EH (cell line): Measurements from ENCODE around the gene STAB1.
"Not testable (repeated sequence)": the region's sequence is repeated elsewhere in the genome, so short reads cannot be mapped to it uniquely, and the experiment has no call there.

Experiments
- DNase-seq: peaks from one replicate; pipeline ENCODE4 v3.0.0-alpha.2; 2015; ENCODE audit warnings: low read depth

The STAB1 gene

GRCh38 chr3:52524752-52525679 lies 29.9 kb downstream of the STAB1 start:
- DNase-seq = no peak

DNA sequence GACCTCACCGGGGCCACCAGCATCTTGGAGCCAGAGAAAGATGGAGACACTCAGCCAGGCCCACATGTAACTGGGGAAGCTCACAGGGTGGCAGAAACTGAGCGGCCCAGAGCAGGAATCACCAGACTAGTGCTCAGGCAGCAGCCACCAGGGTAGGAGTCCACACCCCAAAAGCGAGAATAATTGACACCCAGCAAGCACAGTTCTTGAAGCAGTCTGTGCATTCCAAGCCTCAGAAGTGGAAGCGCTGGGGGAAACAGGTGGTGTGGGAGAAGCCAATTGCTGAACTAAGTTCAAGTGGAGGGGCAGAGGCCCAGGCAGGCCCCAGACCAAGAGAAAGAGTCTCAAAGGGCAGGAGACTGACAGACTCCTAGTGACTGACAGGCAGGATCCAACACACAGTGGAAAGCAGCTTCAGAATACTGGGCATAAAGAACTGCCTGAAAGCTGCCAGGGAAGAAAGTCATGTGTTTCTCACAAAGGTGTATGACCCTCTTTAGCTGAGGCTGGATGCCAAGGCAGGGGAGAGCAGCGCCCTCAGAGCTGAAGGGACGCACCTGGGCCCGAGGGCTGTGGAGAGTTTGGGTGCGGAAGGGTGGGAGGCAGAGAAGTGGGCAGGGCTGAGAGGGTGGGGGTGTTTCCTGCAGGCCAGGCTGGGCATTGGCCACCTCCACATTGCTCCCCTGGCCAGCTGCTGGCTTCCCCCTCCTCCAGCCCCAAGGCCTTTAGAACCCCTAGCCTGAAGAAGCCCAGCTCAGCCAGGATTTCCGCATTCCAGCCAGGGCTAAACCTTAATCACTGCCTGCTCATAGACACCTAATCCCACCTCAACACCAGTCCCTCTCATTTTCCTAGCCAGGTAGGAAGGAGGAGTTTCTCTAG lies 30.8 kb downstream of the STAB1 start:
- no peak for DNase-seq

- DNase-seq = not testable (repeated sequence)
Measured at GRCh38 chr3:52526671-52527038, 31.5 kb downstream of the STAB1 start.

DNA sequence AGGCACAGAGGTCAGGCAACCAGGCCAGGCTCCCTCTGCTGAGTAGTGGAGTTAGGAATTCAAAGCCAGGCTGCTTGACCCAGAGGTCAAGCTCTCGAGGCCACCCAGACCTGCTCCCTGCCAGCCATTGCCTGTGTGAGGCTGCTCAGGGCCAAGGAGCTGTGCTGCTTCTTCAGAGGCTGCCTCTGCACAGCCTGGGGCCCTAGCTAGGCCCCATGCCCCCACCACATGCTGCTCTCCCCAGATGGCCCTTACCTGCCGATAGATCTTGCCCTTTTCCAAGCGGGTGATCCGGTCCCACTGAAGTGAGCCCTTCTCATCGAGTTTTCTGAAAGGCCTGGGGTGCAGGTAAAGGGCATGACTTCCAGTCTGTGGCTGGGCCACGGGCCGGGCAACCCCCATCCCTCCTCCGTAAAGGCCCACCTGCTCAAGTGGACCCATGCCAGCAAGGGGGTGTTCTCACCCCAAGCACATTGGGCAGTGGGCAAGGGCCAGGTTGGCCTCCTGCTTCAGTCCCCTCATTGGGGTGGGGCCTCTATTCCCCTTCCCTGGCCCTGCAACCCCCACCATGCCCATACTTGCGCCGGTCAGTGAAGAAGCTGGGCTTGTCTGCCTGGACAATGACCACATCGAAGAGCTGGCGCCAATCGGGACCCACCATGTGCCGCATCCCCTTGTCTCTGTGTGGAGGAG lies 32.0 kb downstream of the STAB1 start:
- DNase-seq = no peak

DNA sequence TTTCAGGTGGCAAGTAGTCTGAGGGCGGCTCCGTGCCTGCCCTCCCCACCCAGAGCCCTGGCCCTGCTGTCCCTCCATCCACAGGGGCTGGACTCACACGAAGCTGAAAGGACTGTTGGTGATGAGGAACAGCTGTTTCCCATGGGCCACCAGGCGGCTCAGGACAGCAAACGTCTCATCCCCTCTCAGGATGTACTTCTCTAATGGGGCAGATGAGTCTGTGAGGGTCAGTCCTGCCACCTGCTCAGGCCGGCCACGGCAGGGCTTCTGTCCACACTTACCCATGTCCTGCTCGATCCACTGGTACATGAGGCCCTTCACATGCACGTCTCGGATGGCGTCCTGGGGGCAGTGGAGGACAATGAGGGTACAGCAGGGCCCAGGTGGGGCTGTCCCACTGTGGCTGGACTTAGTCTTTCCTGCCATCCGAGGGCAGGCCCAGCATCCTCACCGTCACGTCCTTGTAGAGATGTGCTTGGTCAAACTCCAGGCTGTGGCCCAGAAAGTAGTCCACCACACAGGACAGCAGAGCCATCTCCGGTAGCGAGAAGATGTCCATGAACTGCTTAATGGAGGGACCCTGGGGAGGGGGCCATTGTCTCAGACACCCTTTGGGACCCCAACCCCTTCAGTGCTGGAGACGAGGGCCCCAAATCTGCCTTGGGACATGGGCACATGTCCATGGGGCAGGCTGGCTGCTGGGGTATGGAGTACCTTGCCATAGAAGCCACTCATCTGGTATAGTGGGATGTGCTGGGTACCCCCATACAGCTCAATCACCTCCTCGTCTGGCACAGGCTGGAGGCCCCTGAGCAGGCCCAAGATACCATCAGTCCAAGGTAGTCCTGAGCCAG lies 32.8 kb downstream of the STAB1 start:
- DNase-seq = no peak

GRCh38 chr3:52528586-52529375 lies 33.6 kb downstream of the STAB1 start:
- no peak for DNase-seq

GRCh38 chr3:52529376-52530333 lies 34.5 kb downstream of the STAB1 start:
- peak; percentile 46 for DNase-seq

GRCh38 chr3:52530918-52531826 lies 36.0 kb downstream of the STAB1 start:
- no peak for DNase-seq

DNA sequence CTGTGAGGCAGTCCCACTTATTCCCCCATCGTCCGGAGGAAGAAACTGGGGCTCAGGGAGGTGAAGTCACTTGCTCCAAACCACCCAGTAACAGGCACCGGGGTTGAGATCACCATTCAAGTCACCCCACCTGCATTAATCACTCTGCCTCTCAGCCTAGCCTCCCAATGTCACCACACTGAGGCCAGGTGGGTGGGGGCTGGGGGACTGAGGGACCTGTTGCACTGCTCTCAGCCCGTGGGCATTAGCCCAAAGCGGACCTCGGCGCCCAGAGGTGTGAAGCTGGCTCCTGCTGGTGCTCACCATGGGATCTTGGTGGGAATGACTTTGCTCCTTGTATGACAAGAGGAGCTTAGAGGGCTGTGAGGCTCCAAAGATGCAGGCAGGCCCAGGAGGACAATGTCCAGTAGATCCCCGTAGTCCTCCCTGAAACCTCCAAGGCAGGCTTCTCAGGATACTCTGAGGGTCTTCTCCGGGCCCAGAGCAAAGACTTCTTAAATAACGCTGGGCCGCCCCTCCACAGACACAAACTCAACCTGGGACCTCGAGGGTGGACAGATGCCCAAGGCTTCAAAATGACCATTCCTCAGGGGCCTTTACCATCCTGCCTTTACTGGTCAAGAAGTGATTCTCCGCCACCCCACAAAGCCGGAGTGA lies 36.9 kb downstream of the STAB1 start:
- DNase-seq = peak; percentile 6

DNA sequence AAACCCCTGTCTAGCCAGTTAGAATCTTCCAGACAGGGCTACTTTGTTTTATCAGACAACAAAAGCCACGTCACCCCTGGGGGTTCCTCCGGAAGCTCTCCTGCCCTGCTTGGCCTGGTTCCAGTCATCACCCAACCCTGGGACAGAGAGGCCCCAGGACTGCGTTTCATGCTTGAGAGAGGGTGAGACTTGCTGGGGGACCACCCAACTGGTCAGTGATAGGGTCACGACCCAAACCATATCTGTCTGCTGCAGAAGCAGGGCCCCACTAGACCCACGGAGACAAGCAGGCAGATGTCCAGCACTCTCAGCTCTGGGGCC lies 37.3 kb downstream of the STAB1 start:
- peak; percentile 70 for DNase-seq

GRCh38 chr3:52532838-52533622 lies 37.9 kb downstream of the STAB1 start:
- peak; percentile 34 for DNase-seq

DNA sequence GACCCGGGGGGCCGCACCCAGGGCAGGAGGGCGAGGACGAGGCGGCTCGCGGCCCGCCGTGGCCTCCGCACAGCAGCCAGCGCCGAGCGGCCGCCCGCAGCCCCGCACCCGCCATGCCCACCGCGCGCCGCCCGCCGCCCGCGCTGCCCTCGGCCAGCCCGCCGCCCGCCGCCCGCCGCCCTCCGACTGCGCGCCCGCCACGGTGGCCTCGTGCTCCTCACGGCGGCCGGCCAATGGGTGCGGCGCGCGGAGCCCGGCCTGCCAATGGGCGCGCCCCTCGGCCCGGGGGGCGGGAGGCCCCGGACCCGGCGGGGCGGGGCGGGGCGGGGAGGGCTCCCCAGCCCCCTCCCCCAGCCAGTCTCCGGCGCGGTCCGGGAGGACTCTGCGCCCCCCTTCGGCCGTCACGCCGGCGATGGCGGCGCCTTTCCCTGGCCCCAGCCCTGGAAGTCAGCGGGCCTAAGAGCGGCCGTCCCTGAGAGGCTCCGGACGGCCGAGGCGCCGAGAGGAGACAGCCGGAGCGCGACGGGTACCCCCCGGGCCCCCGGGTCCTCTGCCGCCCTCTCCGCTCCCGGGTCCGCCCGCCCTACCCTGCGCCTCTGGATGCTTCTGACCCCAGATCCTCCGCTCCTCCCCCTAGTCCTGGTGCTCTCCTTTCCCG lies 38.6 kb downstream of the STAB1 start, which contains the start of gene NT5DC2:
NT5DC2 (minus strand) TSS at position 235 of the 658 bp plus-strand sequence; CDS start at position 115, 120 bp downstream.
- DNase-seq = peak; percentile 82

DNA sequence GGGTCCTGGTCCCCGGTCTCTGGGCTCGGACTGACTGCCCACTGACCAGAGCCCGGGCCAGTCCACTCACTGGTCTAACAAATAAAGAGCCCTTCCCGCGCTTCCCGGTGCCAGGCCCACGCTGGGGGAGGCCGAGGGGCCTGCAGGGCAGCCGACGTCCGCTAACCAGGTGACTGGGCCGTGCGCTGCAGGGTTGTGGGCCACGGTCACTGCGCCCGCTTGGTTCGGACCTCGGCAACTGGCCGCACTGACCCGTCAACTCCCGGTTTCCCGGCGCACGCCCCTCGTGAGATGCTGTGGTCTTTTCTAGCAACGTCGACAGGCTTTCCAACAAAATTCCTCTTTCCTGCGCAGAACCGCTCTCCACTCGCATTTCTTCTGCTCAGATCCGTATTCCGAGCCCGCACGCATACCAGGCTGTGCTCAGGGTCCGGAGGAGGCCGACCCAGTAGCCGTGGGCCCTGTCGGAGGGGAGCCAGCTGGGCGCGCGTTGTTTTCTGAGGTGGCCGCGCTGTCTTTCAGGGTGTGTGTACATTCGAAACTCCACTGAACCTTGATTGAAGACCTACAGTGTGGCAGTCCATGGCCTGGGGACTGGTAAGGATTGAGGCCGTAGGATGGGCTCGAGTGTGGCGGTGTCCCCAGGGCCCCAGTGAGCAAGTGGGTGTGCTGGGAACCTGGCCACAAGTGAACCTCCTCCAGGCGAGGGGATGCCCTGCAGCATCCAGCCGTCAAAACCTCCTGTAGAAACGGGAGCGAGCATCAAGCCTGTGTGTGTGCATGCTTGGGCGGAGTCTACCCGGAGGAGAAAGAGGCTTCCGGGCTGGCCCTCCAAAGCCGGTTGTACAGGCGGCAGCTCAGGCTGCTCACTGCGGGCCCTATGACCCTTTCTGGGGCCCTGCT lies 39.4 kb downstream of the STAB1 start:
- DNase-seq = peak; percentile 70

DNA sequence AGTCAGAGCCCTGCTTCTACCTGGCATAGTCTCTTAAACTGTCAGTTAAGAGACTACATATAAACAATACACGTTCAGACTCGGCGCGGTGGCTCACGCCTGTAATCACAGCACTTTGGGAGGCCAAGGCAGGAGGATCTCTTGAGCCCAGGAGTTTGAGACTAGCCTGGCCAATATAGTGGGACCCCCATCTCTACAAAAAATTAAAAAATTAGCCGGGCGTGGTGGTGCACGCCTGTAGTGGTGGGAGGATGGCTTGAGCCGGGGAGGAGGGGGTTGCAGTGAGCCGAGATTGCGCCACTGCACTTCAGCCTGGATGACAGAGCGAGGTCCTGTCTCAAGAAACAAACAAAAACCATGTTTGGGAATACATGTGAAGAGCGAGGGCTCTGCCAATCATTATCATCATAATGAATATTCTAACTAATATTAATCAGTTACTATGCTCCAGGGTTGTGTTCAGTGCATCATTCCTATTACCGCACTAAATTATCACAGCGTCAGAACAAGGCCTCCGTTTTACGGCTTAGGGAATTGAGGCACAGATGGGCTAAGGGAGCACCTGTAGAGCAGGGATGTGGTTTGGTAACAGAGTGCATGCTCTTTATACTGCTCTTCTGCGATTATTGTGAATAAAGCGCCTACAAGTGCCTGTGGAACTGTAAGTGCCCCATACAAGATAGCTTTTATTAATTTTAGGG lies 40.4 kb downstream of the STAB1 start:
- no peak for DNase-seq

DNA sequence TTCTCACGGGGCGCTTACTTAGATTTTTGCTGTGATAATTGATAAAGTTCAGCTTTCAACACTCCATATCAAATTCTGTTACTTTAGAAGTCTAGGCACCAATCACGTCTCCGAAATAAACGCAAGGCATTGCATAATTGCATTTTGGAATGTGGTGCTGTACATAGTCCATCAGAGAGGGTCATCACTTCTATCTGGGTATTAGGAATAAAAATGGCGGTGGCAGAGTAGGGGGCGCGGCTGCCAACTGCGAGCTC lies 40.9 kb downstream of the STAB1 start:
- no peak for DNase-seq
